Brain microvascular endothelial cell (primary cell): ENCODE data around the gene B4GALT1.

Experiments used
- DNase-seq: peaks from one replicate; pipeline ENCODE4 v3.0.0-alpha.2; 2020
- H3K27ac ChIP-seq: fragments of 250-450 bp; sonication (Bioruptor Pico); 2 replicates; pipeline ENCODE4 v1.5.1; 2020; ENCODE audit warnings: mild to moderate bottlenecking, moderate library complexity
- H3K27me3 ChIP-seq: fragments of 250-450 bp; sonication (Bioruptor Pico); replicated peaks from 2 replicates; pipeline ENCODE4 v1.5.1; 2020; ENCODE audit warnings: mild to moderate bottlenecking
- H3K36me3 ChIP-seq: fragments of 250-450 bp; sonication (Bioruptor Pico); replicated peaks from 2 replicates; pipeline ENCODE4 v1.5.1; 2020; ENCODE audit warnings: mild to moderate bottlenecking
- H3K4me3 ChIP-seq: 2 replicates; pipeline ENCODE4 v1.5.1; 2011; ENCODE audit warnings: low read depth, mild to moderate bottlenecking, control low read depth, low read length, moderate library complexity
- CTCF ChIP-seq: IDR thresholded peaks from 2 replicates; pipeline ENCODE4 v1.5.1; 2011; ENCODE audit warnings: low read depth, mild to moderate bottlenecking, moderate library complexity, low read length, control low read depth, inconsistent platforms; ENCODE audit errors: missing control alignments
- in situ Hi-C: cut with HindIII; loops from 2 replicates; pipeline ENCODE4 v1.10.0; 2017; ENCODE audit warnings: low sequenced_read_pairs, low pct_ligation_motif_present

B4GALT1 gene

GRCh38 chr9:33172256-33173238, 5.4 kb upstream of the B4GALT1 start:
- no peak for DNase-seq
- no peak for TF ChIP-seq CTCF
- no peak overlapping the region for H3K4me3 ChIP-seq
- no peaks in the 10 kb centered on the region for H3K36me3 ChIP-seq
- H3K27me3 ChIP-seq = no peaks in the 10 kb centered on the region
- no peak overlapping the region for H3K27ac ChIP-seq
- in situ Hi-C loops = no loop called here

- DNase-seq = no peak
- in situ Hi-C loops = no loop called here
Observed at GRCh38 chr9:33170464-33171415, 3.6 kb upstream of the B4GALT1 start.

GRCh38 chr9:33168941-33169544, 1.9 kb upstream of the B4GALT1 start:
- TF ChIP-seq CTCF = no peak
- in situ Hi-C loops = no loop called here
- H3K27me3 ChIP-seq = no peaks in the 10 kb centered on the region
- H3K36me3 ChIP-seq = peaks cover 6% of the 10 kb centered on the region
- no peak for DNase-seq
- H3K27ac ChIP-seq = no peak overlapping the region
- no peak overlapping the region for H3K4me3 ChIP-seq

More at GRCh38 chr9:33170464-33171415, 3.6 kb upstream of the B4GALT1 start:
- Histone ChIP-seq H3K4me3 (no peak overlapping the region), H3K27ac (no peak overlapping the region), H3K27me3 (no peaks in the 10 kb centered on the region), H3K36me3 (peaks cover 6% of the 10 kb centered on the region)
- peak; percentile 44 for TF ChIP-seq CTCF

GRCh38 chr9:33167972-33168461, 881 bp upstream of the B4GALT1 start:
- TF ChIP-seq CTCF = no peak
- peak overlapping the region; percentile 62 for H3K27ac ChIP-seq
- H3K4me3 ChIP-seq = peak overlapping the region; percentile 54
- no peaks in the 10 kb centered on the region for H3K27me3 ChIP-seq
- in situ Hi-C loops = no loop called here
- DNase-seq = no peak
- H3K36me3 ChIP-seq = peaks cover 6% of the 10 kb centered on the region
